ENCODE measurements around the gene STAT5B.
A peak's percentile ranks its signal among the peaks of the same experiment; 100 is the strongest.

Gene STAT5B

DNA sequence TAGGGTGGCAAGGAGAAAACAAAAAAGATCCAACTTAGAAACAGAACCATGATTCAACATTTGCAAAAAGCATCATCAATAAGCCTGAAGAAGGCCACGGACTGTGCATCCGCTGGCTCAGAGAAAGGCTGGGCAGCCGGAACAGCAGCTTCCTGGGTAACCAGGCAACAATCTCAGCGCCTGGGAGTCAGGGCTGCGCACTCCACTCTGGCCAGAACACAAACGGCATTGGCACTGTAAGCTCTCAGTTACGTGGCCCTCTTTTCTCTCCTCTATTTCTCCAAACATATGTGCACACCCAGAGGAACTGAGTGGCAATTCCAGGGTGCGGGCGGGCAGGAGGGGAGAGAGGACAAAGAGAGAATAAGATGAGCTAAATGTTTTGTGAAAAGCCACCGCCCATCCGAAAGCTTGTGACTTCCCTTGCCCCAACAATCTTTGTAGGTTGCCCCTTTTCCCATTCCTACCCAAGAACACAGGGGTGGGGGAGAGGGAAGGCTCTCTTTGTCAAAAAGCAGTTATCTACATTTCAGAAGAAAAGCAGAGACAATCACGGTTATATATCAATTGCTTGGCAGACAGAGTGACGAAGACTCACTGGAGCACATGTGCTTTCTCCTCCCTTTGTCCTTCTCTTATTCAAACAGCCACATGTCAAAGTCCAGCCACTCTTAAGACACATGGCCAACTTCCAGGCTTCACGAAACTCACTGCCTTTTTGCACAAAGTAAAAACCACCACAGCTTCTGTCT is 75.3 kb downstream of the STAT5B start:
- no peak for DNase-seq
- Mint-ChIP-seq H3K27ac (peak overlapping the region; percentile 44), H3K4me1 (ENCODE audit: low read depth) (peaks cover 2% of the 10 kb centered on the region), H3K9me3 (no peaks in the 10 kb centered on the region), H3K27me3 (no peaks in the 10 kb centered on the region), H3K4me3 (no peak overlapping the region), H3K36me3 (ENCODE audit: low read depth) (peaks cover 70% of the 10 kb centered on the region)

GRCh38 chr17:42199416-42200011 is 76.7 kb downstream of the STAT5B start:
- no peak overlapping the region for H3K4me3 Mint-ChIP-seq
- H3K27me3 Mint-ChIP-seq = no peaks in the 10 kb centered on the region
- H3K27ac Mint-ChIP-seq = peak overlapping the region; percentile 67
- no peak for DNase-seq
- no peaks in the 10 kb centered on the region for H3K9me3 Mint-ChIP-seq
- peaks cover 7% of the 10 kb centered on the region for H3K4me1 Mint-ChIP-seq (ENCODE audit: low read depth)
- H3K36me3 Mint-ChIP-seq (ENCODE audit: low read depth) = peaks cover 56% of the 10 kb centered on the region

DNA sequence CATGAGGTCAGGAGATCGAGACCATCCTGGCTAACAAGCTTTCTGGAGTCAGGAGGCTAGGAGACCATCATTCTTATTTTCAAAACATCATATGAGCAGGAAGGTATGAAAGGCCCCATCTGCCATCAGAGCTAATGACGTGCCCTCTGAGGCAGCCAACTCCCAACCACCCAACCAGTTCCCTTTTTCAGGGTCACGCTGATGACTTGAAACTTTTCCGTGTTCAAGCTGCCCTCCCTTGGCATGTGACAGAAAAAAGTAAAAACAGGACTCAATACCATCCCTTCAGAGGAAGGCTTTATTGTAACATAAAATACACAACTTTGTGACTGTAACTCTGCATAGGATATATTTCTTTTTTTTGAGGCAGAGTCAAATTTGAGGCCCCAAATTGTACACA is 77.3 kb downstream of the STAT5B start:
- peaks cover 52% of the 10 kb centered on the region for H3K36me3 Mint-ChIP-seq (ENCODE audit: low read depth)
- H3K27me3 Mint-ChIP-seq = no peaks in the 10 kb centered on the region
- no peak overlapping the region for H3K4me3 Mint-ChIP-seq
- H3K9me3 Mint-ChIP-seq = no peaks in the 10 kb centered on the region
- H3K27ac Mint-ChIP-seq = peak overlapping the region; percentile 53
- peaks cover 11% of the 10 kb centered on the region for H3K4me1 Mint-ChIP-seq (ENCODE audit: low read depth)
- DNase-seq = no peak

GRCh38 chr17:42197564-42198156 is 78.5 kb downstream of the STAT5B start:
- Mint-ChIP-seq H3K4me3 (no peak overlapping the region), H3K4me1 (ENCODE audit: low read depth) (peaks cover 21% of the 10 kb centered on the region), H3K9me3 (no peaks in the 10 kb centered on the region), H3K27me3 (no peaks in the 10 kb centered on the region), H3K36me3 (ENCODE audit: low read depth) (peaks cover 40% of the 10 kb centered on the region), H3K27ac (peak overlapping the region; percentile 44)
- no peak for DNase-seq

- no peaks in the 10 kb centered on the region for H3K27me3 Mint-ChIP-seq
- DNase-seq = peak; percentile 83
- peak within 1 kb of the TSS; percentile 93 for H3K27ac Mint-ChIP-seq
- peaks cover 11% of the 10 kb centered on the region for H3K36me3 Mint-ChIP-seq (ENCODE audit: low read depth)
- H3K9me3 Mint-ChIP-seq = no peaks in the 10 kb centered on the region
- H3K4me3 Mint-ChIP-seq = peak within 1 kb of the TSS; percentile 91
- H3K4me1 Mint-ChIP-seq (ENCODE audit: low read depth) = peaks cover 27% of the 10 kb centered on the region
Measured at GRCh38 chr17:42193969-42194899, 82.0 kb downstream of the STAT5B start, which contains the start of gene GHDC. TSS of gene GHDC (minus strand) at chr17:42194494. CDS start at chr17:42193581, 913 bp downstream.

- Mint-ChIP-seq H3K4me3 (peak overlapping the region; percentile 91), H3K4me1 (ENCODE audit: low read depth) (peaks cover 27% of the 10 kb centered on the region), H3K9me3 (no peaks in the 10 kb centered on the region), H3K36me3 (ENCODE audit: low read depth) (peaks cover 6% of the 10 kb centered on the region), H3K27me3 (no peaks in the 10 kb centered on the region), H3K27ac (peak overlapping the region; percentile 93)
- DNase-seq = no peak
Measured at GRCh38 chr17:42193216-42193968, 82.8 kb downstream of the STAT5B start.

DNA sequence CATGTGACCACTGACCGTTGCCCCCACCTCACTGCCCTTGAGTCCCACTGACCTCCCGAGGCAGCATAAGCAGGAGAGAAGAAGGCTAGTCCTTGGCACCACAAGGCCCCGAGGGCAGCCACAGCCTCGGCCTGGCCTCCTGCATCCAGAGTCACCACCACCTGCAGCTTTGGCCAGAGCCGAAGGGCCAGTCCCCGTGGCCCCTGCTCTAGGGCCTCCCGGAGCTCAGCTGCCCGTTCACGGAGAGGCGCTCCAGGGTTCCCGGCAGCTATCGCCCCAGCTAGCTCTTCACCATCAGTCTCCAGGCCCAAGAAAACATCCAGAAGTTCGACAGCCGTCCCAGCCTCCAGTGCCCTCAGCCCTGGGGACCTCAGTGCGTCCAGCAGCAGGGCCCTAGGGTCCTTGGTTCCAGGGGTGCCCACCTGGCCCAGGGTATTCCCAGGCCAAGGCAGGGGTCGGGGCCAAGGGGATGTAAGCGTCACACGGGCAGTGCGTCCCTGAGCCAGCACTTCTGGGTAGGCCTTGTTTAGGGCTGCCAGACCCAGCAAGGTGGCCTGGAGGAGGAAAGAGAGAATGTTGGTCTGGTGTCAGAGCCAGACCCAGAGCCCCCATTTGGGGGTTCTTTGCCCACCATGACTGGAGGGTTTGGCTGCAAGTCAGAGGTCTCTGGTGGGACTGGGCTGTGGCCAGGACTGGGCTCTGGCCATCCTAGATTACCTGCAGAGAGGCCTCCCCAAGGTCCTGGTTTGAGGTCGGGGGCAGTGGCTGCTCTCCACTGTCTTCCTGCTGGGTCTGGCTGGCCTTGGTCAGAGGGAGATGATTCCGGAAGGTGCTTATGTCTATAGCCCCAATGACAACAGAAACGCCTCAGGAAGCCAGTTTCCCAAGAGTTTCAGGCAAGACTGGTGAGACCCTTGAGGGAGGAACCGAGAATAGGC is 83.7 kb downstream of the STAT5B start:
- peak overlapping the region; percentile 91 for H3K4me3 Mint-ChIP-seq

DNA sequence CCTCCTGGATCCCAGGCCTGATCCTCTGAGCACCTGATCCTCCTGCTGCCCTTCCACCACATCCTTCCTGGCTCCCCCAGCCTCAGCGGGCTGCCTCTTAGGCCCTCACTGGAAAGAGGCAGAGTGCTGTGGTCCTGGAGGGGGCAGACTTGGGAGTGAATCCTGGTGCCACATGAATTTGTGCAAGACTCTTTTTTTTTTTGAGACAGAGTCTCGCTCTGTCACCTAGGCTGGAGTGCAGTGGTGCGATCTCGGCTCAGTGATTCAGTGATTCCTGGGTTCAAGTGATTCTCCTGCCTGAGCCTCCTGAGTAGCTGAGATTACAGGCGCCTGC is 84.9 kb downstream of the STAT5B start:
- H3K27ac Mint-ChIP-seq = no peak overlapping the region
- no peak overlapping the region for H3K4me3 Mint-ChIP-seq
- H3K27me3 Mint-ChIP-seq = no peaks in the 10 kb centered on the region
- DNase-seq = no peak
- H3K36me3 Mint-ChIP-seq (ENCODE audit: low read depth) = peaks cover 6% of the 10 kb centered on the region
- peaks cover 27% of the 10 kb centered on the region for H3K4me1 Mint-ChIP-seq (ENCODE audit: low read depth)
- no peaks in the 10 kb centered on the region for H3K9me3 Mint-ChIP-seq

More for the DNA sequence above, 83.7 kb downstream of the STAT5B start:
- H3K9me3 Mint-ChIP-seq = no peaks in the 10 kb centered on the region
- H3K36me3 Mint-ChIP-seq (ENCODE audit: low read depth) = peaks cover 6% of the 10 kb centered on the region
- no peak for DNase-seq
- no peaks in the 10 kb centered on the region for H3K27me3 Mint-ChIP-seq
- H3K27ac Mint-ChIP-seq = no peak overlapping the region
- H3K4me1 Mint-ChIP-seq (ENCODE audit: low read depth) = peaks cover 27% of the 10 kb centered on the region

DNA sequence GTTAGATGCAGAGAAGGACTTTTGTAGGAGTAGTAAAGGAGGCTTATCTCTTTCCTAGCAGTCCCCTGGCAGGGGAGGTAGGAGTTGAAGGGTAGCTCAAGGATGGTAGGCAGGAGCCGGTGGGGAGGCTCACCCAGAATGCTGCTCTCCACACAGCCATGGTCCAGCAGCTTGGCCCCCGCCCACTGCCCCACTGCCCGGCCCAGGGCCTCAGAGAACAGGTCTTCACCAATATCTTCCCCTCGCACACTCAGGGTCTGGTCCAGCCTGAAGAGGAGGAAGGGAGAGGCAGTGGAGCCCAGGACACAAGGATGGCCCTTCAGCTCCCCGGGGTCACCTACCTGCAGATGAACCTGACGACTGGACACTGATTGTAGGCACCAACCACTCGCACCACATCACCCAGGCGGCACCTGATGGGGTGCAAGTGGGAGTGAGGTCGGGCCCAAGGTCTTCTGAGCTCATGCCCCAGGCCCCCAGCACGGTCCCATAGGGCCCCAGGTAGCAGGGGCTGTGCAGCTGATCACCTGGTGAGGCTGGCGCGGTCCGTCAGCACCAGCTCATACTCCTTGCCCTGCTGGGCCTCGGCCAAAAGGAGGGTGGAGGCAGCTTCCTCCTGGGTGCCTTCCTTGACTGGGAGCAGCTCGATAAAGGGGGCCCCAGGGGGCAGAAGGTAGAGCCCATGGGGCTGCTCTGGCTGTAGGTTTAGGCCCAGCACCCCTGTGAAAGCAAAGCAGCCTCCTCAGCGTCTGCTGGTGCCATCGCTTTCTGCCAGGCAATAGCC is 85.5 kb downstream of the STAT5B start:
- Mint-ChIP-seq H3K27ac (no peak overlapping the region), H3K36me3 (ENCODE audit: low read depth) (peaks cover 6% of the 10 kb centered on the region), H3K9me3 (no peaks in the 10 kb centered on the region), H3K4me1 (ENCODE audit: low read depth) (peaks cover 27% of the 10 kb centered on the region), H3K27me3 (no peaks in the 10 kb centered on the region), H3K4me3 (no peak overlapping the region)
- DNase-seq = no peak

DNA sequence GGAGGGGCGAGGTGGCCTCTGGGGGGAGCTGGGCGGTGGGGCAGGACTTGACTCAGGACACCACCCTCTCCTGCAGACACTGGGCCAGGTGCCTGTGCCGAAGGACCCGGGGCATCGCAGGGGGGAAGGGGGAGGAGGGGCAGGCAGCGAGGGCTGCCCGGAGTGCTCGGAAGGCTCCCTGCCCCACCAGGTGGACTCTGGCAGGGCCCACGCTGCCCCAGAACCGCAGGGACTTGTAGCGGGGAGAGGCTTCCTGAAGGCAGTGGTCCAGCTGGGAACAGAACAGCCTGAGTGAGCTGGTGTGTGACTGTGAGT is 86.6 kb downstream of the STAT5B start:
- Mint-ChIP-seq H3K27ac (no peak overlapping the region), H3K27me3 (no peaks in the 10 kb centered on the region), H3K4me1 (ENCODE audit: low read depth) (peaks cover 29% of the 10 kb centered on the region), H3K36me3 (ENCODE audit: low read depth) (peaks cover 6% of the 10 kb centered on the region), H3K4me3 (no peak overlapping the region), H3K9me3 (no peaks in the 10 kb centered on the region)
- no peak for DNase-seq

GRCh38 chr17:42188749-42189650 is 87.2 kb downstream of the STAT5B start:
- no peak for DNase-seq
- peaks cover 30% of the 10 kb centered on the region for H3K4me1 Mint-ChIP-seq (ENCODE audit: low read depth)
- H3K36me3 Mint-ChIP-seq (ENCODE audit: low read depth) = peaks cover 4% of the 10 kb centered on the region
- H3K27ac Mint-ChIP-seq = no peak overlapping the region
- H3K4me3 Mint-ChIP-seq = no peak overlapping the region
- no peaks in the 10 kb centered on the region for H3K9me3 Mint-ChIP-seq
- no peaks in the 10 kb centered on the region for H3K27me3 Mint-ChIP-seq

GRCh38 chr17:42187833-42188232 is 88.4 kb downstream of the STAT5B start:
- Mint-ChIP-seq H3K4me3 (no peak overlapping the region), H3K27ac (no peak overlapping the region), H3K36me3 (ENCODE audit: low read depth) (peaks cover 4% of the 10 kb centered on the region), H3K9me3 (no peaks in the 10 kb centered on the region), H3K4me1 (ENCODE audit: low read depth) (peaks cover 30% of the 10 kb centered on the region), H3K27me3 (no peaks in the 10 kb centered on the region)
- no peak for DNase-seq

All from activated T-cell treated with anti-CD3 and anti-CD28 coated beads, Interleukin-2, amount 50 U/mL, for 24 hours (primary cell).